Neural cell (in vitro differentiated cells): Measurements from ENCODE around the gene SERPINB10.

Experiments used
- CTCF ChIP-seq: fragments of 450-650 bp; IDR thresholded peaks from 2 replicates; pipeline ENCODE4 v1.5.1; 2014; ENCODE audit warnings: antibody characterized with exemption, mild to moderate bottlenecking, moderate library complexity; ENCODE audit not compliant: poor library complexity, severe bottlenecking
- EP300 ChIP-seq: fragments of 450-650 bp; conservative IDR thresholded peaks from 2 replicates; pipeline ENCODE4 v1.6.1; 2014; ENCODE audit warnings: antibody characterized with exemption, mild to moderate bottlenecking, moderate library complexity; ENCODE audit not compliant: poor library complexity, severe bottlenecking
- EZH2 ChIP-seq: fragments of 200-600, 300-800 bp; shearing (Covaris generic), sonication (generic); IDR thresholded peaks from 2 replicates; pipeline ENCODE4 v1.6.1; 2014; ENCODE audit warnings: antibody characterized with exemption, low read length, borderline replicate concordance, mild to moderate bottlenecking; ENCODE audit not compliant: insufficient read depth, poor library complexity, severe bottlenecking
- POLR2AphosphoS5 ChIP-seq: IDR thresholded peaks from 2 replicates; pipeline ENCODE4 v1.6.1; 2012
- RAD21 ChIP-seq: fragments of 450-650 bp; conservative IDR thresholded peaks from 2 replicates; pipeline ENCODE4 v1.6.1; 2014; ENCODE audit warnings: antibody characterized with exemption, mild to moderate bottlenecking, moderate library complexity

- TF ChIP-seq CTCF (no peak), EZH2 (no peak), EP300 (no peak), POLR2AphosphoS5 (no peak), RAD21 (no peak)
These were observed 57.1 kb downstream of the SERPINB10 start for GRCh38 chr18:63964908-63965307.
